ENCODE results near the gene KATNB1.

The KATNB1 gene

GRCh38 chr16:57804111-57804837, 68.7 kb downstream of the KATNB1 start:
- no peaks in the 10 kb centered on the region for H3K36me3 ChIP-seq
- no peaks in the 10 kb centered on the region for H3K9me3 ChIP-seq
- no peak overlapping the region for H3K27ac ChIP-seq
- H3K27me3 ChIP-seq, result peaks cover 82% of the 10 kb centered on the region
- peaks cover 40 to 42% of the 10 kb centered on the region in 2 experiments for H3K4me1 ChIP-seq (ENCODE audit: control insufficient read depth in 1 of 2, insufficient read depth in 1 of 2, low read depth in 1 of 2, low read length in 1 of 2)
- no peak for TF ChIP-seq CTCF (IDR thresholded peaks at IDR 0.05)
- H3K4me3 ChIP-seq (ENCODE audit: low read depth in 1 of 2, low read length in 1 of 2), result no peak overlapping the region

- H3K4me1 ChIP-seq (ENCODE audit: control insufficient read depth in 1 of 2, insufficient read depth in 1 of 2, low read depth in 1 of 2, low read length in 1 of 2), result peaks cover 41 to 42% of the 10 kb centered on the region in 2 experiments
- no peak overlapping the region for H3K27ac ChIP-seq
- H3K36me3 ChIP-seq, result no peaks in the 10 kb centered on the region
- H3K4me3 ChIP-seq (ENCODE audit: low read depth in 1 of 2, low read length in 1 of 2), result no peak overlapping the region
- TF ChIP-seq CTCF (IDR thresholded peaks at IDR 0.05), result no peak
- H3K9me3 ChIP-seq, result no peaks in the 10 kb centered on the region
- H3K27me3 ChIP-seq, result peaks cover 73% of the 10 kb centered on the region
Measured at GRCh38 chr16:57805176-57805575, 69.6 kb downstream of the KATNB1 start.
